WTC11 (cell line): ENCODE data around the gene MPIG6B.

ENCODE experiments used
- ATF6 ChIP-seq: sonication (generic); formaldehyde crosslinking; IDR thresholded peaks from 2 replicates; pipeline ENCODE4 v1.8.1; 2023; ENCODE audit warnings: mild to moderate bottlenecking, missing genetic modification reagents
- MYBL2 ChIP-seq: sonication (generic); formaldehyde crosslinking; IDR thresholded peaks from 2 replicates; pipeline ENCODE4 v1.8.1; 2023; ENCODE audit warnings: mild to moderate bottlenecking, moderate library complexity, missing genetic modification reagents
- PREB ChIP-seq: sonication (generic); formaldehyde crosslinking; IDR thresholded peaks from 2 replicates; pipeline ENCODE4 v1.8.1; 2022; ENCODE audit warnings: mild to moderate bottlenecking, missing genetic modification reagents, moderate library complexity, borderline replicate concordance
- SP1 ChIP-seq: sonication (generic); formaldehyde crosslinking; conservative IDR thresholded peaks from 2 replicates; pipeline ENCODE4 v1.8.1; 2022; ENCODE audit warnings: missing genetic modification reagents
- ZNF121 ChIP-seq: sonication (generic); formaldehyde crosslinking; IDR thresholded peaks from 2 replicates; pipeline ENCODE4 v1.8.0; 2023; ENCODE audit warnings: missing genetic modification reagents
- TF ChIP-seq, protein P1 (sequence below): fragments of 200-600 bp; IDR thresholded peaks from 2 replicates; pipeline ENCODE4 v1.8.0; 2022; ENCODE audit warnings: antibody characterized with exemption

GRCh38 chr6:31765910-31766794 lies 43.0 kb downstream of the MPIG6B start:
- TF ChIP-seq, protein P1, sequence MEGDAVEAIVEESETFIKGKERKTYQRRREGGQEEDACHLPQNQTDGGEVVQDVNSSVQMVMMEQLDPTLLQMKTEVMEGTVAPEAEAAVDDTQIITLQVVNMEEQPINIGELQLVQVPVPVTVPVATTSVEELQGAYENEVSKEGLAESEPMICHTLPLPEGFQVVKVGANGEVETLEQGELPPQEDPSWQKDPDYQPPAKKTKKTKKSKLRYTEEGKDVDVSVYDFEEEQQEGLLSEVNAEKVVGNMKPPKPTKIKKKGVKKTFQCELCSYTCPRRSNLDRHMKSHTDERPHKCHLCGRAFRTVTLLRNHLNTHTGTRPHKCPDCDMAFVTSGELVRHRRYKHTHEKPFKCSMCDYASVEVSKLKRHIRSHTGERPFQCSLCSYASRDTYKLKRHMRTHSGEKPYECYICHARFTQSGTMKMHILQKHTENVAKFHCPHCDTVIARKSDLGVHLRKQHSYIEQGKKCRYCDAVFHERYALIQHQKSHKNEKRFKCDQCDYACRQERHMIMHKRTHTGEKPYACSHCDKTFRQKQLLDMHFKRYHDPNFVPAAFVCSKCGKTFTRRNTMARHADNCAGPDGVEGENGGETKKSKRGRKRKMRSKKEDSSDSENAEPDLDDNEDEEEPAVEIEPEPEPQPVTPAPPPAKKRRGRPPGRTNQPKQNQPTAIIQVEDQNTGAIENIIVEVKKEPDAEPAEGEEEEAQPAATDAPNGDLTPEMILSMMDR: no peak
- TF ChIP-seq MYBL2 (CRISPR knock-in tag): no peak
- peak; percentile 68; the same call in 1 of the 2 replicates for TF ChIP-seq ZNF121 (CRISPR knock-in tag)
- no peak for TF ChIP-seq PREB (CRISPR knock-in tag)
- TF ChIP-seq ATF6 (CRISPR knock-in tag): no peak
- TF ChIP-seq SP1 (CRISPR knock-in tag): 0 out of 2 replicates have a peak, but pooled peaks have one; percentile 31
